WERI-Rb-1 (cell line): ENCODE results near the gene FASN.
"Not testable (repeated sequence)": the region's sequence is repeated elsewhere in the genome, so short reads cannot be mapped to it uniquely, and the experiment has no call there.

Experiments
- DNase-seq: peaks from one replicate; pipeline ENCODE4 v3.0.0-alpha.2; 2020
- H3K27ac ChIP-seq: fragments of 250-450 bp; sonication (Bioruptor Pico); 2 replicates; pipeline ENCODE4 v1.5.1; 2020; ENCODE audit warnings: mild to moderate bottlenecking, moderate library complexity
- H3K27me3 ChIP-seq: fragments of 250-450 bp; sonication (Bioruptor Pico); 2 replicates; pipeline ENCODE4 v1.5.1; 2021; ENCODE audit warnings: mild to moderate bottlenecking, low read depth, moderate library complexity; ENCODE audit not compliant: insufficient read depth, severe bottlenecking
- H3K36me3 ChIP-seq: fragments of 250-450 bp; sonication (Bioruptor Pico); 2 replicates; pipeline ENCODE4 v1.5.1; 2020; ENCODE audit warnings: mild to moderate bottlenecking, moderate library complexity
- H3K4me3 ChIP-seq: 2 replicates; pipeline ENCODE4 v1.5.1; 2011; ENCODE audit warnings: low read depth, mild to moderate bottlenecking, control low read depth, low read length
- H3K9me3 ChIP-seq: fragments of 250-450 bp; sonication (Bioruptor Pico); 2 replicates; pipeline ENCODE4 v1.5.1; 2021; ENCODE audit warnings: mild to moderate bottlenecking, moderate library complexity; ENCODE audit not compliant: severe bottlenecking
- TF ChIP-seq, protein P1 (sequence below): IDR thresholded peaks from 2 replicates; pipeline ENCODE4 v1.5.1; 2011; ENCODE audit warnings: low read depth, mild to moderate bottlenecking, control low read depth, inconsistent platforms, low read length

The FASN gene

DNA sequence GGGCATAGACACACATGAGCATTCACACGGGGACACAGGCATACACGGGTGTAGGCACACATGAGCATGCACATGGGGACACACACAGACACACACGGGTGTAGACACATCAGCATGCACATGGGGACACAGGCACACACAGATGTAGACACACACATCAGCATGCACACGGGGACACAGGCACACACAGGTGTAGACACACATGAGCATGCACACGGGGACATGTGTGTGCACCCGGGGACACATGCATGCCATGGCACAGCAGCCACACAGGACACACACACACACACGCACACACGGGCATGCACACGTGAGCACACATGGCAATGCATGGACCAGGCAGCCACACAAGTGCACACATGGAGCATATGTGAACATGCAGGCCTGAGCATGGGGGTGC, 55.4 kb downstream of the FASN start:
- no peaks in the 10 kb centered on the region for H3K27me3 ChIP-seq
- H3K4me3 ChIP-seq = no peak overlapping the region
- peaks cover 10% of the 10 kb centered on the region for H3K36me3 ChIP-seq
- H3K27ac ChIP-seq = no peak overlapping the region
- H3K9me3 ChIP-seq = no peaks in the 10 kb centered on the region
- no peak for DNase-seq
- TF ChIP-seq, protein P1, sequence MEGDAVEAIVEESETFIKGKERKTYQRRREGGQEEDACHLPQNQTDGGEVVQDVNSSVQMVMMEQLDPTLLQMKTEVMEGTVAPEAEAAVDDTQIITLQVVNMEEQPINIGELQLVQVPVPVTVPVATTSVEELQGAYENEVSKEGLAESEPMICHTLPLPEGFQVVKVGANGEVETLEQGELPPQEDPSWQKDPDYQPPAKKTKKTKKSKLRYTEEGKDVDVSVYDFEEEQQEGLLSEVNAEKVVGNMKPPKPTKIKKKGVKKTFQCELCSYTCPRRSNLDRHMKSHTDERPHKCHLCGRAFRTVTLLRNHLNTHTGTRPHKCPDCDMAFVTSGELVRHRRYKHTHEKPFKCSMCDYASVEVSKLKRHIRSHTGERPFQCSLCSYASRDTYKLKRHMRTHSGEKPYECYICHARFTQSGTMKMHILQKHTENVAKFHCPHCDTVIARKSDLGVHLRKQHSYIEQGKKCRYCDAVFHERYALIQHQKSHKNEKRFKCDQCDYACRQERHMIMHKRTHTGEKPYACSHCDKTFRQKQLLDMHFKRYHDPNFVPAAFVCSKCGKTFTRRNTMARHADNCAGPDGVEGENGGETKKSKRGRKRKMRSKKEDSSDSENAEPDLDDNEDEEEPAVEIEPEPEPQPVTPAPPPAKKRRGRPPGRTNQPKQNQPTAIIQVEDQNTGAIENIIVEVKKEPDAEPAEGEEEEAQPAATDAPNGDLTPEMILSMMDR = no peak

DNA sequence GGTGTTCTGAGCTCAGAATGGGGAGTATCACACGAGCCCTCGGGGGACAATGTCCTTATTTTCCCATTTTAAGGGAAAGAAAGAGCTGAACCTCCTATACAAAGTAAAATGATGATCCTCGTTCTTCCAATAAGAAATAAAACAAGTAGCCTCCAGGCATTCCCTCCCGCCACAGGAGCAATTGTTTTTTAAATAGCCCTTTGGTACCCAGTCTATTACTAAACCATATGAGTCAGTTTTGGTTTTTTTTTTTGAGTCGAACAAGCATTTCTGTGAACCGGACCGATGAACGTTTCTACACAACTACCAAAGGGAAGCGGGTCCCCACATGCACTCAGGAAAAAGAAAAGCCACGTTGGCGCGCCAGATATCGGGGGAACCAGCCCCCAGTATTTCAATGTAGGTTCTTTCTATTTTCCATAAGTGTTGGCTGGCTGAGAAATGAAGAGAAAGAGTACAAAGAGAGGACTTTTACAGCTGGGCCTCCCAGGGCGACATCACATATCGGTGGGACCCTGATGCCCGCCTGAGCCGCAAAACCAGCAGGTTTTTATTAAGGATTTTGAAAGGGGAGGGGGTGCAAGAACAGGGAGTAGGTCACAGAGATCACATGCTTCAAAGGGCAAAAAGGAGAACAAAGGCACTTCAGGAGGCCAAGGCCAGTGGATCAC, 56.8 kb downstream of the FASN start:
- Histone ChIP-seq H3K27ac (no peak overlapping the region), H3K36me3 (peaks cover 7% of the 10 kb centered on the region), H3K9me3 (no peaks in the 10 kb centered on the region), H3K27me3 (no peaks in the 10 kb centered on the region), H3K4me3 (no peak overlapping the region)
- no peak for DNase-seq
- TF ChIP-seq, protein P1 = no peak

DNA sequence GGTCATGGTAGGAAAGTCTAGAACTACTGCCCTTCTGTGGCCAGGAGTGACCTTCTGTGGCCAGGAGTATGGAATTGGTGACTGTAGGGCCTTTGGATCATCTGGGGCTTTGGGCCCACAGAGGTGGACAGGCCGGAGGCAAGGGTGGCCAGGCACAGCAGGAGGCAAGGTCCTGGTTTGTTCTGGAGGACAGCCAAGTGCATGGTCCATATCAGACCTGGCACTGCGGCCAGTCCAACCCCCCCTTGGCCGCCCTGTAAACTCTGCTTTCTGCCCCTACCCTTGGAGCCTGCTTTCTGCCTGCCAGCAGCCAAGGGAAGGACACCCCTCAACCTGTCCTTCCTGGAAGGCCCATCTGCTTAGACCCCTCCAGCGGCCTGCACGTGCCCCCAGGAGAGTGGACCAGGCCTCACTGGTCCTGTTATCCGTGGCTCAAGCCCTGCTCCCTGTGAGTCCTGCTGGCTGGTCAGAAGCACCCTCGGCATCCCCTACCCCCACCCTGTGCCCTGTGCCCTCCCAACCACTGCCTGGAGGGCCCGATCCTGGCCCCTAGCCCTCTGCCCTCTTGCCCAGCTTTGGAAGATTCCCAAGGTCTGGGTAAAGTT, 58.2 kb downstream of the FASN start:
- no peak for DNase-seq

DNA sequence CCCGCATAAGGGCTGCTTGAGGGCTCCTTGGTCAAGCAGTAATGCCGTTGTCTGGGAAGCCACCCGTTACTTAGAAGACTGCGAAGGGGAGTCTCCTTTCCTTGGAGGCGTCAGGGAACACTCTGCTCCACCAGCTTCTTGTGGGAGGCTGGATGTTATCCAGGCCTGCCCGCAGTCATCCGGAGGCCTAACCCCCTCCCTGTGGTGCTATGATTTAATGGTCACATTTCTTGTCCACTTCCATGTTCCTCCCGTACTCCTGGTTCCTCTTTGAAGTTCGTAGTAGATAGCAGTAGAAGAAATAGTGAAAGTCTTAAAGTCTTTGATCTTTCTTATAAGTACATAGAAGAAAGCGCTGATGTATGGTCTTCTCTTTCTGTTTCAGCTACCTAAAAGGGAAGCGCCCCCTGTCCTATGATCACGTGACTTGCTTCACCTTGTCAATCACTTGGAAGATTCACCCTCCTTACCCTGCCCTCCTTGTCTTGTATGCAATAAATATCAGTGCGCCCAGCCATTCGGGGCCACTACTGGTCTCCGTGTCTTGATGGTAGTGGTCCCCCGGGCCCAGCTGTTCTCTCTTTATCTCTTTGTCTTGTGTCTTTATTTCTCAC, 59.1 kb downstream of the FASN start:
- not testable (repeated sequence) for H3K9me3 ChIP-seq

More for the DNA sequence above, 58.2 kb downstream of the FASN start:
- Histone ChIP-seq H3K4me3 (no peak overlapping the region), H3K27ac (no peak overlapping the region), H3K27me3 (no peaks in the 10 kb centered on the region), H3K9me3 (no peaks in the 10 kb centered on the region), H3K36me3 (peaks cover 21% of the 10 kb centered on the region)
- TF ChIP-seq, protein P1 = no peak

DNA sequence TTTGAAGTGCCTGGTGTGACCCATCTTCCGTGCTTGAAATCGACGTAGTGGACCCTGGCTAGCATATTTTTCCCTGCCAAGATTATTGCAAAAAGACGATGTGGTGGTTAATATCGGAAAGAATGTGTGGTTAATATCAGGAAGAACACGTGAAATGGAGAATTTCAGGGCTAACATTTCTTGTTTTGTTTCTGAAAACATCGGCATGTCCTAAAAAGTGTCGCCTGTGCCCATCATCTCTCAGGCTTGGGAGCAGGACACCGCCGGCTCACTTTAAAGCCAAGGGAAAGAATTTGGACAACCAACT, 60.2 kb downstream of the FASN start:
- Histone ChIP-seq H3K27me3 (no peaks in the 10 kb centered on the region), H3K36me3 (peaks cover 33% of the 10 kb centered on the region), H3K4me3 (peak overlapping the region; percentile 92), H3K9me3 (no peaks in the 10 kb centered on the region), H3K27ac (peak overlapping the region; percentile 88)
- TF ChIP-seq, protein P1 = no peak
- DNase-seq = no peak

More for the DNA sequence above, 59.1 kb downstream of the FASN start:
- not testable (repeated sequence) for H3K4me3 ChIP-seq, H3K27ac ChIP-seq, H3K27me3 ChIP-seq, DNase-seq
- peaks cover 25% of the 10 kb centered on the region for H3K36me3 ChIP-seq

DNA sequence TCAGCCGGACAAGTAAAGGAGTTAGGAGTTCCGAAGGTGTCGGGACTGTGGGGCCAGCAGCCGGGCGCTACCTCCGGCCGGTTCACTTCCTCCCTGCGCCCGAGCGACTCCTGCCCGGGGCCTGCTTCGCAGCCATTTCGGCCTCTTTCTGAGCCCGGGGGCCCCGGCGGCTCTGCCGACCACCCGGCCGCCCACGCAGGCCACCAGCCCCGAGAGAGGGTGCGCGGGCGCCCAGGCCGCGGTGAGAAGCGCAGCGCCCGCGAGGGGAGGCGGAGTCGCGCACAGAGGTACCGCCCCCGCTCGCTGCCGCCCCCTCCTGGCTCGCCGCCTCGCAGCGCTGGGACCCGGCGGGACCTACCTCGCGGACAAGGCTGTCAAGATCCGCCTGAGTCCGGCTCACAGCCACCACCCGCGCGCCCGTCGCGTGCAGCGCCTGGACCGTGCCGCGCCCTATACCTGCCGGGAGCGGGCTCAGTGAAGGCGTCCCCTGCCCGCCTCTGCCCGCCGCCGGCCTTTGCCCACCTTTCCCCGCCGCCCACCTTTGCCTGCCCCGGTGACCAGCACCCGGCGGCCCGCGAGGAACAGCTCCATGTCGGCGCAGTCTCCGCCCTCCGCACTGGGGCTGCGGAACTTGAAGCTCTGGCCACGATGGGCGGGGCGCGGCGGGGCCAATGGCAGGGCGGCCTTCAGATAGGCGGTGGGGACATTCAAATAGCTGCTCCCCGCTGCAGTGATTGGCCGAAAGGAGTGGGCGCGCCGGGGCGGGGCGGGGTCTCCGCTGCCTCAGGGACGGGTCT, 60.7 kb downstream of the FASN start, which contains the start of gene DCXR:
Gene DCXR, minus strand, starts transcription at position 606 of the 797 bp plus-strand sequence. Its CDS starts 15 bp downstream, at position 591.
- no peaks in the 10 kb centered on the region for H3K27me3 ChIP-seq
- peaks cover 38% of the 10 kb centered on the region for H3K36me3 ChIP-seq
- H3K27ac ChIP-seq = peak within 1 kb of the TSS; percentile 88
- no peaks in the 10 kb centered on the region for H3K9me3 ChIP-seq
- peak within 1 kb of the TSS; percentile 92 for H3K4me3 ChIP-seq
- peak; percentile 100 for DNase-seq
- TF ChIP-seq, protein P1 = peak; percentile 97
